ENCODE results near the gene KIF2B.

- TF ChIP-seq AR (CRISPR knock-in tag; IDR thresholded peaks at IDR 0.05): no peak
- TF ChIP-seq PRRX2 (CRISPR knock-in tag; IDR thresholded peaks at IDR 0.05): no peak
- no peak for TF ChIP-seq ZNF423 (CRISPR knock-in tag; IDR thresholded peaks at IDR 0.05)
- no peak for TF ChIP-seq CREB1 (CRISPR knock-in tag; IDR thresholded peaks at IDR 0.05)
- TF ChIP-seq CTCF (IDR thresholded peaks at IDR 0.05): no peak
- no peak for TF ChIP-seq TCF7 (CRISPR knock-in tag; IDR thresholded peaks at IDR 0.05; ENCODE audit: low read depth)
- no peak for TF ChIP-seq ATF3 (CRISPR knock-in tag; conservative IDR thresholded peaks at IDR 0.05)
- no peak for TF ChIP-seq MAX (CRISPR knock-in tag; IDR thresholded peaks at IDR 0.05)
- TF ChIP-seq FOXP4 (CRISPR knock-in tag; IDR thresholded peaks at IDR 0.05): no peak
- TF ChIP-seq TEAD4 (CRISPR knock-in tag; IDR thresholded peaks at IDR 0.05): no peak
Measured at GRCh38 chr17:53796642-53797041, 26.1 kb upstream of the KIF2B start.
